Measurements from ENCODE around the gene DIS3L2. TPM values are rescaled to one million over a fixed set of nuclear protein-coding genes. Genes with fewer than 3 reads are reported as not detected.

DIS3L2 gene
- total and polyA plus RNA-seq, 2 of the 8 experiments (the other 6 are each of a cell fraction or from before 2014, with no cell fraction given): 11.5 to 21.6 TPM

DNA sequence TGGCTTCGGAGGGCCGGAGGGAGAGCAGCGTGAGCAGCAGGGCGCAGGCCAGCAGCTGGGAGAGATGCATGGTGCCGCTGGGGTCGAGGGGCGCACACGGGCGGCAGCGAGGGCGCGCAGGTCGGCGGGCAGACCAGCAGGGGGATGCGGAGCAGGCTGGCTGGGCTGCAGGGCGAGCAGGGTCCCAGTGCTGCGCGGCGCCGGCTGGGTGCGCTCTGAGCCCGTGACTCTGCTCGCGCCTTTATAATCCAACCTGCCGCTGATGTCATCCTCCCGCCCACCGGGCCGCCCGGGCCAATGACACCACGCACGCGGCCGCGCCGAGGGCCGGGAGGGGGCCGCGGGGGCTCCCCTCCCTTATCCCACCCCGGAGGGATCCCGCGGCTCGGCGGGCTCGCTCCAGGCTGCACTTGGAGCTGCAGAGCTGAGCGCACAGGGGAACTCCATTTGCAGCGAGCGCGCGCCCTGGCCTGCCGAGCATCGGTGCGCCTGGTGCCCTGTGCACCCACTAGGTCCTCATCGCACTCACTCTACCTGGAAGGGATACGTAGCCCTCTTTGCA is 35.3 kb upstream of the DIS3L2 start, which contains the start of gene NPPC (continued):
- TF ChIP-seq, protein P1, sequence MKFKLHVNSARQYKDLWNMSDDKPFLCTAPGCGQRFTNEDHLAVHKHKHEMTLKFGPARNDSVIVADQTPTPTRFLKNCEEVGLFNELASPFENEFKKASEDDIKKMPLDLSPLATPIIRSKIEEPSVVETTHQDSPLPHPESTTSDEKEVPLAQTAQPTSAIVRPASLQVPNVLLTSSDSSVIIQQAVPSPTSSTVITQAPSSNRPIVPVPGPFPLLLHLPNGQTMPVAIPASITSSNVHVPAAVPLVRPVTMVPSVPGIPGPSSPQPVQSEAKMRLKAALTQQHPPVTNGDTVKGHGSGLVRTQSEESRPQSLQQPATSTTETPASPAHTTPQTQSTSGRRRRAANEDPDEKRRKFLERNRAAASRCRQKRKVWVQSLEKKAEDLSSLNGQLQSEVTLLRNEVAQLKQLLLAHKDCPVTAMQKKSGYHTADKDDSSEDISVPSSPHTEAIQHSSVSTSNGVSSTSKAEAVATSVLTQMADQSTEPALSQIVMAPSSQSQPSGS (IDR thresholded peaks at IDR 0.05; ENCODE audit: low read length): peak; percentile 82
- TF ChIP-seq CHD2 (IDR thresholded peaks at IDR 0.05; ENCODE audit: low read length) (no peak), HDAC2 (IDR thresholded peaks at IDR 0.05; ENCODE audit: borderline replicate concordance in 1 of 2, low read depth in 2 of 2, low read length in 2 of 2) (0 out of 4 replicates have a peak, but pooled peaks of 1 of the 2 experiments have one; percentile 4), SIRT6 (IDR thresholded peaks at IDR 0.05; ENCODE audit: low read length) (no peak), ZNF274 (IDR thresholded peaks at IDR 0.05; ENCODE audit: borderline replicate concordance, extremely low read depth, low read length) (no peak), ASH2L (IDR thresholded peaks at IDR 0.05; ENCODE audit: low read length) (no peak), RAD21 (IDR thresholded peaks at IDR 0.05 in 1 of 2, conservative IDR thresholded peaks at IDR 0.05 in 1 of 2; ENCODE audit: low read depth in 2 of 2, low read length in 2 of 2) (peak; percentile 52 to 62), TAF7 (optimal IDR thresholded peaks at IDR 0.05; ENCODE audit: borderline replicate concordance, low read depth, low read length) (peak; percentile 33), BACH1 (IDR thresholded peaks at IDR 0.05; ENCODE audit: low read length) (no peak), SP1 (IDR thresholded peaks at IDR 0.05; ENCODE audit: low read depth, low read length) (no peak), KDM1A (IDR thresholded peaks at IDR 0.05; ENCODE audit: borderline replicate concordance, low read length) (no peak), SAP30 (IDR thresholded peaks at IDR 0.05; ENCODE audit: insufficient read depth, insufficient replicate concordance, low read length) (no peak), PHF8 (conservative IDR thresholded peaks at IDR 0.05; ENCODE audit: low read depth, low read length) (no peak; the same call in 1 of the 2 replicates), SIX5 (IDR thresholded peaks at IDR 0.05; ENCODE audit: low read depth, low read length) (no peak), CTBP2 (IDR thresholded peaks at IDR 0.05; ENCODE audit: borderline replicate concordance, insufficient read depth, insufficient read length, low read length) (peak; percentile 27), POLR2A (IDR thresholded peaks at IDR 0.05; ENCODE audit: control extremely low read depth in 1 of 2, low read depth in 2 of 2, low read length in 2 of 2) (peak in 1 of 2 experiments; percentile 94; a peak in 2 of 3 replicates), RXRA (IDR thresholded peaks at IDR 0.05; ENCODE audit: insufficient read depth, low read depth, low read length) (no peak)
- TF ChIP-seq, protein P2, sequence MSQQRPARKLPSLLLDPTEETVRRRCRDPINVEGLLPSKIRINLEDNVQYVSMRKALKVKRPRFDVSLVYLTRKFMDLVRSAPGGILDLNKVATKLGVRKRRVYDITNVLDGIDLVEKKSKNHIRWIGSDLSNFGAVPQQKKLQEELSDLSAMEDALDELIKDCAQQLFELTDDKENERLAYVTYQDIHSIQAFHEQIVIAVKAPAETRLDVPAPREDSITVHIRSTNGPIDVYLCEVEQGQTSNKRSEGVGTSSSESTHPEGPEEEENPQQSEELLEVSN (IDR thresholded peaks at IDR 0.05): peak; percentile 79
- TF ChIP-seq, protein P3, sequence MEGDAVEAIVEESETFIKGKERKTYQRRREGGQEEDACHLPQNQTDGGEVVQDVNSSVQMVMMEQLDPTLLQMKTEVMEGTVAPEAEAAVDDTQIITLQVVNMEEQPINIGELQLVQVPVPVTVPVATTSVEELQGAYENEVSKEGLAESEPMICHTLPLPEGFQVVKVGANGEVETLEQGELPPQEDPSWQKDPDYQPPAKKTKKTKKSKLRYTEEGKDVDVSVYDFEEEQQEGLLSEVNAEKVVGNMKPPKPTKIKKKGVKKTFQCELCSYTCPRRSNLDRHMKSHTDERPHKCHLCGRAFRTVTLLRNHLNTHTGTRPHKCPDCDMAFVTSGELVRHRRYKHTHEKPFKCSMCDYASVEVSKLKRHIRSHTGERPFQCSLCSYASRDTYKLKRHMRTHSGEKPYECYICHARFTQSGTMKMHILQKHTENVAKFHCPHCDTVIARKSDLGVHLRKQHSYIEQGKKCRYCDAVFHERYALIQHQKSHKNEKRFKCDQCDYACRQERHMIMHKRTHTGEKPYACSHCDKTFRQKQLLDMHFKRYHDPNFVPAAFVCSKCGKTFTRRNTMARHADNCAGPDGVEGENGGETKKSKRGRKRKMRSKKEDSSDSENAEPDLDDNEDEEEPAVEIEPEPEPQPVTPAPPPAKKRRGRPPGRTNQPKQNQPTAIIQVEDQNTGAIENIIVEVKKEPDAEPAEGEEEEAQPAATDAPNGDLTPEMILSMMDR (IDR thresholded peaks at IDR 0.05; ENCODE audit: control extremely low read depth in 1 of 3, insufficient read depth in 1 of 3, low read depth in 1 of 3, low read length in 3 of 3): peak in 2 of 3 experiments; percentile 62 to 78; a peak in 3 of 4 replicates

Data from H1 (cell line).